WTC11 (cell line): ENCODE measurements around the gene ADGRL3. TPM values are rescaled to one million over a fixed set of nuclear protein-coding genes. Genes with fewer than 3 reads are reported as not detected.

Experiments used
- ATAC-seq: fragments of 200-7000 bp; cut with Tn5 transposase; 2 replicates; pipeline ENCODE4 v1.10.0; 2021; ENCODE audit warnings: mild to moderate bottlenecking, moderate library complexity
- CTCF ChIA-PET: fragments of 300-600 bp; sonication (Branson Sonifier 250); formaldehyde crosslinking; loops from one replicate; lab custom pipeline; 2021; ENCODE audit warnings: antibody characterized with exemption; lab: Charles Lee
- POLR2A ChIA-PET: fragments of 350-600 bp; sonication (Branson Sonifier 250); formaldehyde crosslinking; loops from one replicate; lab custom pipeline; 2021; ENCODE audit warnings: antibody characterized with exemption; lab: Charles Lee
- DNase-seq: peaks from one replicate; pipeline ENCODE4 v3.0.0; 2021; ENCODE audit warnings: low spot score
- H3K27ac Mint-ChIP-seq: 2 replicates; pipeline ENCODE4 v1.8.0; 2021; ENCODE audit warnings: mixed read lengths
- H3K27me3 Mint-ChIP-seq: 2 replicates; pipeline ENCODE4 v1.8.0; 2021; ENCODE audit warnings: low read depth, mild to moderate bottlenecking, moderate library complexity, mixed read lengths
- H3K36me3 Mint-ChIP-seq: 2 replicates; pipeline ENCODE4 v1.8.0; 2021; ENCODE audit warnings: mixed read lengths
- H3K4me1 Mint-ChIP-seq: 2 replicates; pipeline ENCODE4 v1.8.0; 2022; ENCODE audit warnings: mixed read lengths
- H3K4me3 Mint-ChIP-seq: 2 replicates; pipeline ENCODE4 v1.8.0; 2021; ENCODE audit warnings: mild to moderate bottlenecking, moderate library complexity, mixed read lengths
- H3K9me3 Mint-ChIP-seq: 2 replicates; pipeline ENCODE4 v1.8.0; 2021; ENCODE audit warnings: mixed read lengths
- AR ChIP-seq: fragments of 250-450 bp; sonication (Bioruptor Pico); IDR thresholded peaks from 2 replicates; pipeline ENCODE4 v1.9.0; 2021; ENCODE audit warnings: mild to moderate bottlenecking
- ATF1 ChIP-seq: sonication (generic); formaldehyde crosslinking; IDR thresholded peaks from 2 replicates; pipeline ENCODE4 v1.8.1; 2023; ENCODE audit warnings: mild to moderate bottlenecking, moderate library complexity, missing genetic modification reagents
- ATF6 ChIP-seq: sonication (generic); formaldehyde crosslinking; IDR thresholded peaks from 2 replicates; pipeline ENCODE4 v1.8.1; 2023; ENCODE audit warnings: mild to moderate bottlenecking, missing genetic modification reagents
- CDX4 ChIP-seq: fragments of 250-450 bp; sonication (Bioruptor Pico); IDR thresholded peaks from 2 replicates; pipeline ENCODE4 v1.9.0; 2021; ENCODE audit warnings: moderate library complexity, mild to moderate bottlenecking, inconsistent platforms, borderline replicate concordance
- CREB1 ChIP-seq: sonication (generic); formaldehyde crosslinking; IDR thresholded peaks from 2 replicates; pipeline ENCODE4 v1.8.0; 2023; ENCODE audit warnings: mild to moderate bottlenecking, missing genetic modification reagents
- CTCF ChIP-seq: fragments of 200-600 bp; IDR thresholded peaks from 2 replicates; pipeline ENCODE4 v1.8.0; 2022; ENCODE audit warnings: antibody characterized with exemption
- E2F1 ChIP-seq: sonication (generic); formaldehyde crosslinking; IDR thresholded peaks from 2 replicates; pipeline ENCODE4 v1.8.0; 2022; ENCODE audit warnings: mild to moderate bottlenecking, missing genetic modification reagents
- ESRRA ChIP-seq: sonication (generic); formaldehyde crosslinking; IDR thresholded peaks from 2 replicates; pipeline ENCODE4 v1.8.1; 2022; ENCODE audit warnings: mild to moderate bottlenecking, missing genetic modification reagents, borderline replicate concordance
- FOXJ3 ChIP-seq: sonication (generic); formaldehyde crosslinking; IDR thresholded peaks from 2 replicates; pipeline ENCODE4 v1.9.0; 2021; ENCODE audit warnings: missing genetic modification reagents, mild to moderate bottlenecking, borderline replicate concordance
- GRHL2 ChIP-seq: fragments of 250-450 bp; sonication (Bioruptor Pico); IDR thresholded peaks from 2 replicates; pipeline ENCODE4 v1.8.0; 2022; ENCODE audit warnings: mild to moderate bottlenecking, moderate library complexity; ENCODE audit not compliant: insufficient replicate concordance, severe bottlenecking
- JUN ChIP-seq: sonication (generic); formaldehyde crosslinking; IDR thresholded peaks from 2 replicates; pipeline ENCODE4 v1.8.0; 2023; ENCODE audit warnings: mild to moderate bottlenecking, missing genetic modification reagents
- KAT7 ChIP-seq: sonication (generic); formaldehyde crosslinking; IDR thresholded peaks from 2 replicates; pipeline ENCODE4 v1.8.1; 2023; ENCODE audit warnings: missing genetic modification reagents, mild to moderate bottlenecking, borderline replicate concordance
- NFYB ChIP-seq: sonication (generic); formaldehyde crosslinking; conservative IDR thresholded peaks from 2 replicates; pipeline ENCODE4 v1.8.0; 2022; ENCODE audit warnings: low read depth, missing genetic modification reagents
- RORB ChIP-seq: fragments of 250-450 bp; sonication (Bioruptor Pico); IDR thresholded peaks from 2 replicates; pipeline ENCODE4 v1.9.0; 2021; ENCODE audit warnings: mild to moderate bottlenecking
- SMAD4 ChIP-seq: sonication (generic); formaldehyde crosslinking; IDR thresholded peaks from 2 replicates; pipeline ENCODE4 v1.8.0; 2022; ENCODE audit warnings: mild to moderate bottlenecking, missing genetic modification reagents
- TP53 ChIP-seq: sonication (generic); formaldehyde crosslinking; IDR thresholded peaks from 2 replicates; pipeline ENCODE4 v1.8.1; 2023; ENCODE audit warnings: mild to moderate bottlenecking, missing genetic modification reagents
- USF2 ChIP-seq: sonication (generic); formaldehyde crosslinking; IDR thresholded peaks from 2 replicates; pipeline ENCODE4 v1.8.1; 2023; ENCODE audit warnings: mild to moderate bottlenecking, missing genetic modification reagents, moderate library complexity
- ZBTB21 ChIP-seq: sonication (generic); formaldehyde crosslinking; IDR thresholded peaks from 2 replicates; pipeline ENCODE4 v1.8.1; 2023; ENCODE audit warnings: mild to moderate bottlenecking, missing genetic modification reagents, borderline replicate concordance
- ZMAT4 ChIP-seq: fragments of 250-450 bp; sonication (Bioruptor Pico); IDR thresholded peaks from 2 replicates; pipeline ENCODE4 v1.9.0; 2021; ENCODE audit warnings: mild to moderate bottlenecking
- ZNF416 ChIP-seq: fragments of 250-450 bp; sonication (Bioruptor Pico); IDR thresholded peaks from 2 replicates; pipeline ENCODE4 v1.9.0; 2021; ENCODE audit warnings: mild to moderate bottlenecking, inconsistent platforms
- ZNF423 ChIP-seq: fragments of 250-450 bp; sonication (Bioruptor Pico); IDR thresholded peaks from 2 replicates; pipeline ENCODE4 v2.1.2; 2022; ENCODE audit warnings: mild to moderate bottlenecking, moderate library complexity
- total RNA-seq: library from RNA; stranded (reverse); gene quantifications from 3 replicates; pipeline ENCODE4 v1.2.3, GENCODE V29; 2021

The ADGRL3 gene
- total RNA-seq, 1 experiment from 2014 or later = 8.7 TPM

GRCh38 chr4:61771056-61771455, 570.9 kb downstream of the ADGRL3 start (continued):
- TF ChIP-seq SMAD4 (CRISPR knock-in tag) (no peak), FOXJ3 (CRISPR knock-in tag) (no peak), TP53 (CRISPR knock-in tag) (no peak), USF2 (CRISPR knock-in tag) (no peak), CREB1 (CRISPR knock-in tag) (no peak), CDX4 (CRISPR knock-in tag) (no peak), ZMAT4 (CRISPR knock-in tag) (no peak), NFYB (CRISPR knock-in tag) (no peak), E2F1 (CRISPR knock-in tag) (no peak), KAT7 (no peak), CTCF (no peak), ZNF423 (CRISPR knock-in tag) (no peak)

- CTCF ChIA-PET = no interaction called here
- no peak for TF ChIP-seq JUN
- TF ChIP-seq ESRRA (CRISPR knock-in tag) = no peak
- no peak for TF ChIP-seq AR (CRISPR knock-in tag)
- TF ChIP-seq ZBTB21 (CRISPR knock-in tag) = no peak
- no peak for TF ChIP-seq ATF6 (CRISPR knock-in tag)
- TF ChIP-seq CTCF = no peak
- no peak for TF ChIP-seq ZNF416
- no peak for TF ChIP-seq RORB (CRISPR knock-in tag)
- no peak for TF ChIP-seq ATF1 (CRISPR knock-in tag)
- TF ChIP-seq GRHL2 = no peak
- TF ChIP-seq, all 79 proteins: peak for 0
- H3K9me3 Mint-ChIP-seq = peaks cover 3% of the 10 kb centered on the region
- DNase-seq = no peak
- peak; percentile 28; the same call in 1 of the 2 replicates for ATAC-seq
- peaks cover 54% of the 10 kb centered on the region for H3K4me1 Mint-ChIP-seq
- no peak overlapping the region for H3K4me3 Mint-ChIP-seq
- peak overlapping the region; percentile 63 for H3K27ac Mint-ChIP-seq
- POLR2A ChIA-PET = no interaction called here
- H3K36me3 Mint-ChIP-seq = peaks cover 32% of the 10 kb centered on the region
- H3K27me3 Mint-ChIP-seq = peaks cover 8% of the 10 kb centered on the region
Observed at GRCh38 chr4:61772126-61772525, 572.0 kb downstream of the ADGRL3 start.
